Panc1 (cell line): ENCODE measurements around the gene TCTN3.

ENCODE experiments used
- CTCF ChIP-seq: fragments of 450-650 bp; IDR thresholded peaks from 2 replicates; pipeline ENCODE4 v1.5.1; 2017; ENCODE audit warnings: mild to moderate bottlenecking
- POLR2AphosphoS5 ChIP-seq: IDR thresholded peaks from 2 replicates; pipeline ENCODE4 v1.6.1; 2012; ENCODE audit warnings: mild to moderate bottlenecking, low read depth, low read length, moderate library complexity
- SIN3A ChIP-seq: IDR thresholded peaks from 2 replicates; pipeline ENCODE4 v1.6.1; 2012; ENCODE audit warnings: low read depth, mild to moderate bottlenecking, low read length, moderate library complexity, borderline replicate concordance; ENCODE audit not compliant: insufficient read depth

- TF ChIP-seq CTCF (no peak), POLR2AphosphoS5 (no peak), SIN3A (no peak)
These were observed 938 bp upstream of the TCTN3 start for GRCh38 chr10:95694665-95695064.
